Left forelimb (tissue), 1 donor: ENCODE measurements around the gene RPRD2.

Experiments
- DNase-seq: peaks from one replicate; pipeline ENCODE4 v3.0.0-alpha.2; 2018; ENCODE audit warnings: low spot score

Gene RPRD2

GRCh38 chr1:150514913-150515327, 151.0 kb downstream of the RPRD2 start:
- DNase-seq, result no peak

- DNase-seq, result peak; percentile 96
Observed at GRCh38 chr1:150515328-150516049, 151.5 kb downstream of the RPRD2 start, which contains the start of gene FALEC. Gene FALEC, plus strand, starts transcription at chr1:150515752.

- no peak for DNase-seq
Observed at GRCh38 chr1:150516050-150516591, 152.2 kb downstream of the RPRD2 start.

GRCh38 chr1:150516616-150517015, 152.7 kb downstream of the RPRD2 start:
- no peak for DNase-seq

- no peak for DNase-seq
Observed at GRCh38 chr1:150521196-150521968, 157.4 kb downstream of the RPRD2 start.

- no peak for DNase-seq
Observed at GRCh38 chr1:150525348-150525747, 161.4 kb downstream of the RPRD2 start.
